HepG2 (cell line): Measurements from ENCODE around the gene TOR4A. TPM values are rescaled to one million over a fixed set of nuclear protein-coding genes. Genes with fewer than 3 reads are reported as not detected.

Source experiments
- ATF7-NPFF ChIP-seq: sonication (generic); formaldehyde crosslinking; IDR thresholded peaks from 2 replicates; pipeline ENCODE4 v1.8.1; 2023; ENCODE audit warnings: mild to moderate bottlenecking, low read depth, missing genetic modification reagents, moderate library complexity
- EEA1 ChIP-seq: sonication (generic); formaldehyde crosslinking; IDR thresholded peaks from 2 replicates; pipeline ENCODE4 v1.5.1; 2020; ENCODE audit warnings: mild to moderate bottlenecking, missing genetic modification reagents, borderline replicate concordance
- HNRNPLL ChIP-seq: fragments of 200-400 bp; formaldehyde crosslinking; IDR thresholded peaks from 2 replicates; pipeline ENCODE4 v1.6.1; 2017; ENCODE audit warnings: mild to moderate bottlenecking, low read depth, low read length; ENCODE audit not compliant: poor library complexity, severe bottlenecking
- NFIB ChIP-seq: sonication (generic); formaldehyde crosslinking; IDR thresholded peaks from 2 replicates; pipeline ENCODE4 v1.9.0; 2021; ENCODE audit warnings: missing genetic modification reagents, mild to moderate bottlenecking, borderline replicate concordance
- NFYB ChIP-seq: sonication (generic); formaldehyde crosslinking; IDR thresholded peaks from 2 replicates; pipeline ENCODE4 v1.4.0; 2020; ENCODE audit warnings: missing genetic modification reagents
- PITX1 ChIP-seq: sonication (generic); formaldehyde crosslinking; IDR thresholded peaks from 2 replicates; pipeline ENCODE4 v1.5.1; 2020; ENCODE audit warnings: mild to moderate bottlenecking, missing genetic modification reagents
- SETDB1 ChIP-seq: sonication (generic); formaldehyde crosslinking; IDR thresholded peaks from 2 replicates; pipeline ENCODE4 v1.5.1; 2020; ENCODE audit warnings: missing genetic modification reagents, mild to moderate bottlenecking, borderline replicate concordance
- SNAPC2 ChIP-seq: sonication (generic); formaldehyde crosslinking; IDR thresholded peaks from 2 replicates; pipeline ENCODE4 v1.8.1; 2022; ENCODE audit warnings: mild to moderate bottlenecking, missing genetic modification reagents
- SPEN ChIP-seq: sonication (generic); formaldehyde crosslinking; IDR thresholded peaks from 2 replicates; pipeline ENCODE4 v1.5.1; 2020; ENCODE audit warnings: low read depth, mild to moderate bottlenecking, missing genetic modification reagents
- TP53 ChIP-seq: sonication (generic); formaldehyde crosslinking; conservative IDR thresholded peaks from 2 replicates; pipeline ENCODE4 v1.4.0; 2020; ENCODE audit warnings: missing genetic modification reagents
- ZHX2 ChIP-seq, 2 experiments: sonication (generic) in 1 of 2; formaldehyde crosslinking in 1 of 2; IDR thresholded peaks; 2 replicates each; pipeline versions ENCODE4 v1.6.1 to v1.9.0; 2014 to 2022; ENCODE audit warnings: antibody characterized with exemption in 1 of 2, borderline replicate concordance in 1 of 2, inconsistent platforms in 1 of 2, low read depth in 1 of 2, missing genetic modification reagents in 1 of 2
- ZMYM4 ChIP-seq: sonication (generic); formaldehyde crosslinking; IDR thresholded peaks from 2 replicates; pipeline ENCODE4 v1.8.1; 2023; ENCODE audit warnings: mild to moderate bottlenecking, missing genetic modification reagents
- ZNF256 ChIP-seq: sonication (generic); formaldehyde crosslinking; conservative IDR thresholded peaks from 2 replicates; pipeline ENCODE4 v1.4.0; 2020; ENCODE audit warnings: missing genetic modification reagents
- ZNF335 ChIP-seq: sonication (generic); formaldehyde crosslinking; IDR thresholded peaks from 2 replicates; pipeline ENCODE4 v1.4.0; 2020; ENCODE audit warnings: missing genetic modification reagents
- ZNF501 ChIP-seq: sonication (generic); formaldehyde crosslinking; IDR thresholded peaks from 2 replicates; pipeline ENCODE4 v1.5.1; 2020; ENCODE audit warnings: mild to moderate bottlenecking, moderate library complexity, missing genetic modification reagents
- ZNF547 ChIP-seq: sonication (generic); formaldehyde crosslinking; IDR thresholded peaks from 2 replicates; pipeline ENCODE4 v1.5.1; 2020; ENCODE audit warnings: mild to moderate bottlenecking, missing genetic modification reagents
- ZNF549 ChIP-seq: sonication (generic); formaldehyde crosslinking; IDR thresholded peaks from 2 replicates; pipeline ENCODE4 v1.5.0; 2020; ENCODE audit warnings: missing genetic modification reagents
- ZNF788 ChIP-seq: sonication (generic); formaldehyde crosslinking; IDR thresholded peaks from 2 replicates; pipeline ENCODE4 v1.5.0; 2020; ENCODE audit warnings: mild to moderate bottlenecking, missing genetic modification reagents, borderline replicate concordance
- ZSCAN22 ChIP-seq: sonication (generic); formaldehyde crosslinking; IDR thresholded peaks from 2 replicates; pipeline ENCODE4 v1.4.0; 2020; ENCODE audit warnings: mild to moderate bottlenecking, missing genetic modification reagents
- polyA plus RNA-seq, 8 experiments: library from polyadenylated mRNA; depleted of rRNA in 3 of 8; stranded (reverse) in 7 of 8; unstranded in 1 of 8; fragments of >200 nt; fragmentation: Illumina TruSeq in 4 of 8; extraction: Trizol in 4 of 8; gene quantifications; 2 replicates each; pipeline versions ENCODE4 v1.2.1 to v1.2.3, GENCODE V29; 2011 to 2016; ENCODE audit warnings: low read depth in 4 of 8, missing spikeins in 1 of 8, mixed read lengths in 1 of 8; ENCODE audit not compliant: insufficient read depth in 1 of 8
- total RNA-seq, 5 experiments: library from RNA; depleted of rRNA; stranded (reverse); fragments of >200 nt; fragmentation: Illumina TruSeq; extraction: Trizol; gene quantifications; 2 replicates each; pipeline ENCODE4 v1.2.3, GENCODE V29; 2016; ENCODE audit warnings: low read depth in 1 of 5
- TF ChIP-seq, protein P1 (sequence below): sonication (generic); formaldehyde crosslinking; conservative IDR thresholded peaks from 2 replicates; pipeline ENCODE4 v1.8.0; 2022; ENCODE audit warnings: low read depth, missing genetic modification reagents
- TF ChIP-seq, protein P2 (sequence below): sonication (generic); formaldehyde crosslinking; IDR thresholded peaks from 2 replicates; pipeline ENCODE4 v1.4.0; 2020; ENCODE audit warnings: mild to moderate bottlenecking, missing genetic modification reagents
- TF ChIP-seq, protein P3 (sequence below): sonication (generic); formaldehyde crosslinking; IDR thresholded peaks from 2 replicates; pipeline ENCODE4 v1.4.0; 2020; ENCODE audit warnings: mild to moderate bottlenecking, missing genetic modification reagents

Gene TOR4A
- total and polyA plus RNA-seq, 2 of the 13 experiments (the other 11 are each of a cell fraction or from before 2014, with no cell fraction given) = 11.1 to 14.2 TPM

GRCh38 chr9:137234055-137234697 is 43.4 kb upstream of the TOR4A start (continued):
- TF ChIP-seq NFYB (CRISPR knock-in tag) = no peak
- no peak for TF ChIP-seq ZNF335 (CRISPR knock-in tag)
- TF ChIP-seq, protein P1, sequence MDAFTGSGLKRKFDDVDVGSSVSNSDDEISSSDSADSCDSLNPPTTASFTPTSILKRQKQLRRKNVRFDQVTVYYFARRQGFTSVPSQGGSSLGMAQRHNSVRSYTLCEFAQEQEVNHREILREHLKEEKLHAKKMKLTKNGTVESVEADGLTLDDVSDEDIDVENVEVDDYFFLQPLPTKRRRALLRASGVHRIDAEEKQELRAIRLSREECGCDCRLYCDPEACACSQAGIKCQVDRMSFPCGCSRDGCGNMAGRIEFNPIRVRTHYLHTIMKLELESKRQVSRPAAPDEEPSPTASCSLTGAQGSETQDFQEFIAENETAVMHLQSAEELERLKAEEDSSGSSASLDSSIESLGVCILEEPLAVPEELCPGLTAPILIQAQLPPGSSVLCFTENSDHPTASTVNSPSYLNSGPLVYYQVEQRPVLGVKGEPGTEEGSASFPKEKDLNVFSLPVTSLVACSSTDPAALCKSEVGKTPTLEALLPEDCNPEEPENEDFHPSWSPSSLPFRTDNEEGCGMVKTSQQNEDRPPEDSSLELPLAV (CRISPR knock-in tag) = no peak
- TF ChIP-seq PITX1 (CRISPR knock-in tag) = 0 out of 2 replicates have a peak, but pooled peaks have one; percentile 24
- peak; percentile 16 for TF ChIP-seq HNRNPLL
- TF ChIP-seq ZHX2 (IDR thresholded peaks at IDR 0.05; ENCODE audit: low read depth) = no peak
- no peak for TF ChIP-seq ZHX2 (CRISPR knock-in tag; IDR thresholded peaks at IDR 0.05; ENCODE audit: borderline replicate concordance)
- TF ChIP-seq ZNF256 = no peak
- TF ChIP-seq NFIB (CRISPR knock-in tag) = no peak
- TF ChIP-seq, protein P2, sequence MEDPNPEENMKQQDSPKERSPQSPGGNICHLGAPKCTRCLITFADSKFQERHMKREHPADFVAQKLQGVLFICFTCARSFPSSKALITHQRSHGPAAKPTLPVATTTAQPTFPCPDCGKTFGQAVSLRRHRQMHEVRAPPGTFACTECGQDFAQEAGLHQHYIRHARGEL = no peak
- TF ChIP-seq TP53 (CRISPR knock-in tag) = no peak
- no peak for TF ChIP-seq SETDB1 (CRISPR knock-in tag)
- no peak for TF ChIP-seq EEA1
- TF ChIP-seq ZNF549 (CRISPR knock-in tag) = no peak
- no peak for TF ChIP-seq SPEN
- TF ChIP-seq ZNF788 (CRISPR knock-in tag) = no peak; the same call in 1 of the 2 replicates
- no peak for TF ChIP-seq ATF7-NPFF
- TF ChIP-seq SNAPC2 = no peak
- 0 out of 2 replicates have a peak, but pooled peaks have one; percentile 17 for TF ChIP-seq ZMYM4 (CRISPR knock-in tag)
- TF ChIP-seq ZSCAN22 = no peak
- no peak for TF ChIP-seq ZNF501 (CRISPR knock-in tag)
- no peak for TF ChIP-seq ZNF547 (CRISPR knock-in tag)
- TF ChIP-seq, protein P3, sequence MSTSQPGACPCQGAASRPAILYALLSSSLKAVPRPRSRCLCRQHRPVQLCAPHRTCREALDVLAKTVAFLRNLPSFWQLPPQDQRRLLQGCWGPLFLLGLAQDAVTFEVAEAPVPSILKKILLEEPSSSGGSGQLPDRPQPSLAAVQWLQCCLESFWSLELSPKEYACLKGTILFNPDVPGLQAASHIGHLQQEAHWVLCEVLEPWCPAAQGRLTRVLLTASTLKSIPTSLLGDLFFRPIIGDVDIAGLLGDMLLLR (CRISPR knock-in tag) = no peak
